Measurements from ENCODE around the gene KRTAP12-3. TPM values are rescaled to one million over a fixed set of nuclear protein-coding genes. Genes with fewer than 3 reads are reported as not detected.

KRTAP12-3 gene
- total and polyA plus RNA-seq, 2 donors (not counting 1 experiment from before 2014, with no cell fraction given): not detected

- WGBS (ENCODE audit: insufficient coverage): 89% methylated on average over 18 of the region's 18 CpGs
- peaks cover 4% of the 10 kb centered on the region for H3K4me1 Mint-ChIP-seq
- TF ChIP-seq, protein P1, sequence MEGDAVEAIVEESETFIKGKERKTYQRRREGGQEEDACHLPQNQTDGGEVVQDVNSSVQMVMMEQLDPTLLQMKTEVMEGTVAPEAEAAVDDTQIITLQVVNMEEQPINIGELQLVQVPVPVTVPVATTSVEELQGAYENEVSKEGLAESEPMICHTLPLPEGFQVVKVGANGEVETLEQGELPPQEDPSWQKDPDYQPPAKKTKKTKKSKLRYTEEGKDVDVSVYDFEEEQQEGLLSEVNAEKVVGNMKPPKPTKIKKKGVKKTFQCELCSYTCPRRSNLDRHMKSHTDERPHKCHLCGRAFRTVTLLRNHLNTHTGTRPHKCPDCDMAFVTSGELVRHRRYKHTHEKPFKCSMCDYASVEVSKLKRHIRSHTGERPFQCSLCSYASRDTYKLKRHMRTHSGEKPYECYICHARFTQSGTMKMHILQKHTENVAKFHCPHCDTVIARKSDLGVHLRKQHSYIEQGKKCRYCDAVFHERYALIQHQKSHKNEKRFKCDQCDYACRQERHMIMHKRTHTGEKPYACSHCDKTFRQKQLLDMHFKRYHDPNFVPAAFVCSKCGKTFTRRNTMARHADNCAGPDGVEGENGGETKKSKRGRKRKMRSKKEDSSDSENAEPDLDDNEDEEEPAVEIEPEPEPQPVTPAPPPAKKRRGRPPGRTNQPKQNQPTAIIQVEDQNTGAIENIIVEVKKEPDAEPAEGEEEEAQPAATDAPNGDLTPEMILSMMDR (IDR thresholded peaks at IDR 0.05): no peak
- no peak for TF ChIP-seq EZH2 (IDR thresholded peaks at IDR 0.05; ENCODE audit: borderline replicate concordance, insufficient read depth, low read depth, low read length, poor library complexity, severe bottlenecking)
These were observed 28.9 kb upstream of the KRTAP12-3 start for GRCh38 chr21:44628707-44629391.

GRCh38 chr21:44630440-44630839 lies 27.3 kb upstream of the KRTAP12-3 start:
- Histone ChIP-seq H3K4me2 (replicated peaks; ENCODE audit: low read depth, low read length, poor library complexity, severe bottlenecking) (no peak overlapping the region), H3K79me2 (ENCODE audit: control insufficient read depth, insufficient read depth, low read length) (no peaks in the 10 kb centered on the region), H3K4me3 (ENCODE audit: control extremely low read depth in 1 of 5, extremely low read depth in 1 of 5, insufficient read depth in 1 of 5, low read depth in 2 of 5, low read length in 4 of 5) (no peak overlapping the region), H3K9ac (ENCODE audit: low read length) (no peak overlapping the region), H3K27ac (ENCODE audit: low read length in 2 of 2) (no peak overlapping the region), H3K9me3 (ENCODE audit: control extremely low read depth in 1 of 3, control insufficient read depth in 2 of 3, insufficient read depth in 1 of 3, low read length in 2 of 3) (peaks cover 0 to 50% (median 22%) of the 10 kb centered on the region in 3 donors), H3K36me3 (replicated peaks in 1 of 2; ENCODE audit: control extremely low read depth in 1 of 2, control insufficient read depth in 1 of 2, extremely low read depth in 1 of 2, insufficient read depth in 2 of 2, low read length in 1 of 2) (no peaks in the 10 kb centered on the region), H2AFZ (ENCODE audit: insufficient read depth, low read depth, low read length, poor library complexity, severe bottlenecking) (no peak overlapping the region), H3K4me1 (ENCODE audit: control insufficient read depth in 2 of 2, insufficient read depth in 2 of 2, low read length in 2 of 2) (peaks cover 2 to 3% of the 10 kb centered on the region in 2 donors), H3K27me3 (replicated peaks in 1 of 4; ENCODE audit: control extremely low read depth in 1 of 4, control insufficient read depth in 3 of 4, insufficient read depth in 4 of 4, low read length in 3 of 4) (peaks cover 0 to 20% (median 0%) of the 10 kb centered on the region in 4 experiments), H4K20me1 (ENCODE audit: control insufficient read depth, insufficient read depth, low read length, poor library complexity, severe bottlenecking) (no peaks in the 10 kb centered on the region)
- TF ChIP-seq, protein P1 (IDR thresholded peaks at IDR 0.05): no peak
- TF ChIP-seq EZH2 (IDR thresholded peaks at IDR 0.05; ENCODE audit: borderline replicate concordance, insufficient read depth, low read depth, low read length, poor library complexity, severe bottlenecking): no peak
- Mint-ChIP-seq H3K4me3 (no peak overlapping the region), H3K27me3 (peaks cover 14% of the 10 kb centered on the region), H3K4me1 (peaks cover 4% of the 10 kb centered on the region), H3K9me3 (ENCODE audit: insufficient read depth) (peaks cover 19% of the 10 kb centered on the region), H3K27ac (no peak overlapping the region)
- ChIA-PET CTCF (no interaction called here), POLR2A (no interaction called here)
- intact Hi-C loops (cut with micrococcal nuclease): no loop called here
- DNase-seq: no peak
- ATAC-seq (ENCODE audit: low read depth): no peak
- 40% methylated on average over 1 of the region's 2 CpGs for WGBS (ENCODE audit: insufficient coverage)

More at GRCh38 chr21:44628707-44629391, 28.9 kb upstream of the KRTAP12-3 start:
- H3K9me3 Mint-ChIP-seq (ENCODE audit: insufficient read depth): peaks cover 19% of the 10 kb centered on the region
- no peak overlapping the region for H3K4me3 Mint-ChIP-seq
- H3K9me3 ChIP-seq (ENCODE audit: control extremely low read depth in 1 of 3, control insufficient read depth in 2 of 3, insufficient read depth in 1 of 3, low read length in 2 of 3): peaks cover 0 to 52% (median 30%) of the 10 kb centered on the region in 3 donors
- H3K27me3 ChIP-seq (replicated peaks in 1 of 4; ENCODE audit: control extremely low read depth in 1 of 4, control insufficient read depth in 3 of 4, insufficient read depth in 4 of 4, low read length in 3 of 4): peaks cover 0 to 20% (median 0%) of the 10 kb centered on the region in 4 experiments
- H3K36me3 ChIP-seq (replicated peaks in 1 of 2; ENCODE audit: control extremely low read depth in 1 of 2, control insufficient read depth in 1 of 2, extremely low read depth in 1 of 2, insufficient read depth in 2 of 2, low read length in 1 of 2): no peaks in the 10 kb centered on the region
- no peak overlapping the region for H3K9ac ChIP-seq (ENCODE audit: low read length)
- H4K20me1 ChIP-seq (ENCODE audit: control insufficient read depth, insufficient read depth, low read length, poor library complexity, severe bottlenecking): no peaks in the 10 kb centered on the region
- H3K27me3 Mint-ChIP-seq: peaks cover 4% of the 10 kb centered on the region
- POLR2A ChIA-PET: no interaction called here
- no peak overlapping the region for H3K27ac Mint-ChIP-seq
- H3K4me2 ChIP-seq (replicated peaks; ENCODE audit: low read depth, low read length, poor library complexity, severe bottlenecking): no peak overlapping the region
- no peak for DNase-seq
- CTCF ChIA-PET: no interaction called here
- H2AFZ ChIP-seq (ENCODE audit: insufficient read depth, low read depth, low read length, poor library complexity, severe bottlenecking): no peak overlapping the region
- no peak overlapping the region for H3K4me3 ChIP-seq (ENCODE audit: control extremely low read depth in 1 of 5, extremely low read depth in 1 of 5, insufficient read depth in 1 of 5, low read depth in 2 of 5, low read length in 4 of 5)
- H3K79me2 ChIP-seq (ENCODE audit: control insufficient read depth, insufficient read depth, low read length): no peaks in the 10 kb centered on the region
- no peak overlapping the region for H3K27ac ChIP-seq (ENCODE audit: low read length in 2 of 2)
- ATAC-seq (ENCODE audit: low read depth): no peak
- peaks cover 2 to 3% of the 10 kb centered on the region in 2 donors for H3K4me1 ChIP-seq (ENCODE audit: control insufficient read depth in 2 of 2, insufficient read depth in 2 of 2, low read length in 2 of 2)
- intact Hi-C loops (cut with micrococcal nuclease): no loop called here
